ENCODE results near the gene THRB. TPM values are rescaled to one million over a fixed set of nuclear protein-coding genes. Genes with fewer than 3 reads are reported as not detected.

The THRB gene
- total RNA-seq, 4 donors from 2014 or later = 3.7 to 11.3 (median 6.1) TPM

- no peaks in the 10 kb centered on the region for H3K36me3 ChIP-seq
- no peak for DNase-seq
- no peaks in the 10 kb centered on the region for H3K9me3 ChIP-seq
- no peaks in the 10 kb centered on the region for H3K27me3 ChIP-seq
- H3K4me1 ChIP-seq = no peaks in the 10 kb centered on the region
- intact Hi-C loops (cut with DNase I) = no loop called here
- 45 to 71% methylated on average over 3 of the region's 3 CpGs for WGBS, 2 donors
- TF ChIP-seq CTCF (IDR thresholded peaks at IDR 0.05) (no peak), POLR2A (IDR thresholded peaks at IDR 0.05) (no peak)
- H3K27ac ChIP-seq = no peak overlapping the region
- no peak overlapping the region for H3K4me3 ChIP-seq
Observed at GRCh38 chr3:24067483-24067882, 427.2 kb downstream of the THRB start.

Small RNA genes within 50 kb of the gene (small RNA-seq; reads per million reads assigned to genes)
- gene MIR4792 = 0 to 0.14 (median 0.04) reads per million in 4 donors

Data from esophagus squamous epithelium (tissue), 5 donors.